Ishikawa (cell line): ENCODE data around the gene WDR4.

Experiments used
- CEBPB ChIP-seq: IDR thresholded peaks from 2 replicates; pipeline ENCODE4 v1.6.1; 2012
- CREB1 ChIP-seq: IDR thresholded peaks from 2 replicates; pipeline ENCODE4 v1.6.1; 2012; ENCODE audit warnings: low read depth
- EGR1 ChIP-seq: IDR thresholded peaks from 2 replicates; pipeline ENCODE4 v1.6.1; 2012
- EP300 ChIP-seq: IDR thresholded peaks from 2 replicates; pipeline ENCODE4 v1.6.1; 2012; ENCODE audit warnings: borderline replicate concordance
- FOXM1 ChIP-seq: IDR thresholded peaks from 2 replicates; pipeline ENCODE4 v1.6.1; 2012; ENCODE audit warnings: low read depth, borderline replicate concordance
- MAX ChIP-seq: IDR thresholded peaks from 2 replicates; pipeline ENCODE4 v1.6.1; 2012
- NFIC ChIP-seq: IDR thresholded peaks from 2 replicates; pipeline ENCODE4 v1.6.1; 2012
- RAD21 ChIP-seq: IDR thresholded peaks from 2 replicates; pipeline ENCODE4 v1.6.1; 2012; ENCODE audit warnings: low read depth
- REST ChIP-seq: IDR thresholded peaks from 2 replicates; pipeline ENCODE4 v1.6.1; 2012; ENCODE audit warnings: low read depth, mild to moderate bottlenecking
- TAF1 ChIP-seq: IDR thresholded peaks from 2 replicates; pipeline ENCODE4 v1.6.1; 2012; ENCODE audit warnings: low read depth, mild to moderate bottlenecking
- TCF12 ChIP-seq: IDR thresholded peaks from 2 replicates; pipeline ENCODE4 v1.6.1; 2012; ENCODE audit warnings: low read depth
- TEAD4 ChIP-seq: IDR thresholded peaks from 2 replicates; pipeline ENCODE4 v1.6.1; 2012
- YY1 ChIP-seq: IDR thresholded peaks from 2 replicates; pipeline ENCODE4 v1.6.1; 2012; ENCODE audit warnings: low read depth
- ZBTB7A ChIP-seq: IDR thresholded peaks from 2 replicates; pipeline ENCODE4 v1.6.1; 2012; ENCODE audit warnings: low read depth
- TF ChIP-seq, protein P1 (sequence below): IDR thresholded peaks from 2 replicates; pipeline ENCODE4 v1.6.1; 2012

WDR4 gene

DNA sequence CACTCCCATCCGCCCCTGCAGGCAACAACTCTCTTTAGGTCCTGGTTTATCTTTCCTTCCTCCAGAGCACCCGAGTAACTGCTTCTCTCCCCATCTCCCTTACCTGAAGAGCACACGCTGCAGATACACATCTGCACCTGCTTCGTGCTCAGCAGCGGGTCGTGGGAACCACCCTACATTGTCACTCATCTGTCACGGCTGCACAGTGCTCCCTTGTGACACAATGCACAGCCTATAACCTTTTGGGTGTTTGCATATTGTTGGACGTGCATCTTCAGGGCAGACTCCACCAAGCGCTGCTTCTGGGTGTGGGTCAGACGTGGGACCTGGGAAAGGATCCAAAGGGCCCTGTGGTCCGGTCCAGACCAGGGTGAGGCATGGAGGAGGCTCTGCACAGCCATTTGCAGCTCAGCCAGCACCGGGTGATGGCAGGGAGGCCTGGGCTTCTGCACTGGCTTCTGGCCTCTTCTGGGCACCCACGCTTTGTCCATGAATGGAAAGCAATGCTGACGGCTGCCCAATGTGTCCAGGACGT lies 42.5 kb downstream of the WDR4 start:
- TF ChIP-seq ZBTB7A: no peak
- no peak for TF ChIP-seq TCF12
- TF ChIP-seq, protein P1, sequence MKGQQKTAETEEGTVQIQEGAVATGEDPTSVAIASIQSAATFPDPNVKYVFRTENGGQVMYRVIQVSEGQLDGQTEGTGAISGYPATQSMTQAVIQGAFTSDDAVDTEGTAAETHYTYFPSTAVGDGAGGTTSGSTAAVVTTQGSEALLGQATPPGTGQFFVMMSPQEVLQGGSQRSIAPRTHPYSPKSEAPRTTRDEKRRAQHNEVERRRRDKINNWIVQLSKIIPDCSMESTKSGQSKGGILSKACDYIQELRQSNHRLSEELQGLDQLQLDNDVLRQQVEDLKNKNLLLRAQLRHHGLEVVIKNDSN: no peak
- TF ChIP-seq YY1: no peak
- TF ChIP-seq TEAD4: no peak
- TF ChIP-seq CEBPB: no peak
- no peak for TF ChIP-seq EGR1
- no peak for TF ChIP-seq MAX
- TF ChIP-seq RAD21: no peak
- no peak for TF ChIP-seq TAF1
- TF ChIP-seq CREB1: no peak
- TF ChIP-seq REST: no peak
- no peak for TF ChIP-seq NFIC

DNA sequence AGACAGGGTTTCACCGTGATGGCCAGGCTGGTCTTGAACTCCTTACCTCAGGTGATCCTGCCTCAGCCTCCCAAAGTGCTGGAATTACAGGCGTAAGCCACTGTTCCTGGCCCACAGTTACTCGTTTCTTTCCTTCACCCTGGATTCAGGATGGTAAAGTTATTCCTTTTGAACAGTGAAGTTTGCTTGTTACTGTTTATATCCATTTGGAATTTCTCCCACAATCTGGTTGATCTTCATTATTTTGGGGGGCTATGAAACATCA lies 43.0 kb downstream of the WDR4 start:
- TF ChIP-seq RAD21 (no peak), CREB1 (no peak), TCF12 (no peak), REST (no peak), TEAD4 (no peak), YY1 (no peak)

DNA sequence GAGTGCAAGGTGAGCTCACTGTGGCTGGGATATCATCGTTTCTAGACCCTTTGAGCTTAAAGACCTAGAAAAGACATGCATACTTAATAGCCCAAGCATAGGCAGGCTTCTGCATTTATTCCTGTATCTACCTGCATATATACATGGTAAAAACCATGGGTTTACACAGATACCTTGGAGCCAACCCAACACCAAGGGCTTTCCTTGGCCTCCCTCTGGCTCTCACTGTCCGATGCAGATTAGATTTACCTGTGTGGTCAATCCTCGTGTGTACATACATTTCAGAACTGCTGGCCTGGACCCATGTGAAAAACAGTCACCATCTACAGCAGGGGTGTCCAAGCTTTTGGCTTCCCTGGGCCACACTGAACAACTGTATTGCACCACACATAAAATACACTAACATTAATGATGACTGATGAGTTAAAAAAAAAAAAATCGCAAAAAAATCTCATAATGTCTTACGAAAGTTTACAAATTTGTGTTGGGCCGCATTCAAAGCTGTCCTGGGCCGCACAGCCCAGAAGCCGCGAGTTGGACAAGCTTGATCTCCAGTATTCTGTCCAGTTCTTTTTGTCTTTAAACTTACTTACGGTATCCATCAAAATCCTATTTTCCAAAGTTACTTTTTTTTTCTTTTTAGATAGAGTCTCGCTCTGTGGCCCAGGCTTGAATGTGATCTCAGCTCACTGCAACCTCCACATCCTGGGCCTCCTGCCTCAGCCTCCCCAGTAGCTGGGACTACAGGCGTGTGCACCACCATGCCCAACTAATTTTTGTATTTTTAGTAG lies 43.5 kb downstream of the WDR4 start:
- TF ChIP-seq EP300 (no peak), NFIC (no peak), CREB1 (no peak), TAF1 (no peak), TEAD4 (no peak)

- TF ChIP-seq FOXM1 (no peak), NFIC (no peak), TEAD4 (no peak), YY1 (no peak), CREB1 (no peak), REST (no peak), EP300 (no peak), EGR1 (no peak)
- TF ChIP-seq, protein P1: no peak
Observed at GRCh38 chr21:42835211-42835610, 44.1 kb downstream of the WDR4 start.

DNA sequence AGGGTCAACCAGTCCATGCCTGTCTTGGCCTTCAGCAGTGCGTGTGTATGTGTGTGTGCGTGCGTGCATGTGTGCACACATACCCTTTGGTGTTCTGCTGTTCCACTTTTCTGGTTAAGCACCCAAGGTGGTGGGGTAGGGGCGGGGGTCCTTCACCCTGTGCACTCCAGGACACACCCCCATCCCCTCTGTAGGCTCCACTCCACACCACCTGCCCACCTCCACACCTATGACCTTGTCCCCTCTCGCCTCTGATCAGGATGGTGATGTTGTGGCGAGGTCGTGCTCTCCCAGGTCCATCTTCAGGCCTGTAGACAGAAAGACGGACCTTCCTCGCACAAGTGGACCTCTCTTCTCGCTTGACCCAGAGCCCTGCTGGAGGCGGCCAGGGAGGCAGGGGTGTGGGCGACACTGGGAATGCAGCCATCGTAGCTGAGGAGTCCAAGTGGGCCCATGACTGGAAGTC lies 44.6 kb downstream of the WDR4 start:
- TF ChIP-seq TAF1: no peak
- no peak for TF ChIP-seq CREB1
- no peak for TF ChIP-seq NFIC
- no peak for TF ChIP-seq MAX
- TF ChIP-seq, protein P1: no peak
- no peak for TF ChIP-seq REST
- TF ChIP-seq EGR1: no peak
- no peak for TF ChIP-seq ZBTB7A
- TF ChIP-seq FOXM1: no peak
- no peak for TF ChIP-seq RAD21
- no peak for TF ChIP-seq YY1
- TF ChIP-seq EP300: no peak
